ENCODE data around the gene PTPRN2. TPM values are rescaled to one million over a fixed set of nuclear protein-coding genes. Genes with fewer than 3 reads are reported as not detected.

Gene PTPRN2
- total and polyA plus RNA-seq, 7 donors = 0.47 to 0.82 (median 0.51) TPM

GRCh38 chr7:157547102-157547501 is 1040.5 kb downstream of the PTPRN2 start:
- Histone ChIP-seq H3K27me3 (ENCODE audit: insufficient read depth in 3 of 3, low read length in 2 of 3) (no peaks in the 10 kb centered on the region), H3K4me1 (no peaks in the 10 kb centered on the region), H3K36me3 (ENCODE audit: insufficient read depth in 1 of 2, low read depth in 1 of 2) (no peaks in the 10 kb centered on the region), H3K9me3 (no peaks in the 10 kb centered on the region), H3K27ac (no peak overlapping the region), H3K4me3 (no peak overlapping the region)
- intact Hi-C loops (cut with DNase I) = no loop called here
- TF ChIP-seq CTCF (IDR thresholded peaks at IDR 0.05) = no peak
- DNase-seq = no peak
- ATAC-seq = no peak
- WGBS, 3 donors = 67 to 80% (median 72%) methylated on average over 7 of the region's 7 CpGs

- Histone ChIP-seq H3K9me3 (no peaks in the 10 kb centered on the region), H3K4me1 (no peaks in the 10 kb centered on the region), H3K36me3 (ENCODE audit: insufficient read depth in 1 of 2, low read depth in 1 of 2) (no peaks in the 10 kb centered on the region), H3K27me3 (ENCODE audit: insufficient read depth in 3 of 3, low read length in 2 of 3) (peaks cover 0 to 2% (median 0%) of the 10 kb centered on the region in 3 donors), H3K4me3 (no peak overlapping the region), H3K27ac (no peak overlapping the region)
- no peak for DNase-seq
- no peak for TF ChIP-seq CTCF (IDR thresholded peaks at IDR 0.05)
- no peak for ATAC-seq
- WGBS, 3 donors = 84 to 88% (median 85%) methylated on average over 17 of the region's 17 CpGs
- intact Hi-C loops (cut with DNase I) = no loop called here
Observed at GRCh38 chr7:157545681-157546060, 1042.0 kb downstream of the PTPRN2 start.

- intact Hi-C loops (cut with DNase I) = no loop called here
- WGBS, 3 donors = 87 to 89% (median 88%) methylated on average over 17 of the region's 17 CpGs
- TF ChIP-seq CTCF (IDR thresholded peaks at IDR 0.05) = no peak
- Histone ChIP-seq H3K27ac (no peak overlapping the region), H3K9me3 (no peaks in the 10 kb centered on the region), H3K4me3 (no peak overlapping the region), H3K27me3 (ENCODE audit: insufficient read depth in 3 of 3, low read length in 2 of 3) (peaks cover 0 to 2% (median 0%) of the 10 kb centered on the region in 3 donors), H3K4me1 (no peaks in the 10 kb centered on the region), H3K36me3 (ENCODE audit: insufficient read depth in 1 of 2, low read depth in 1 of 2) (no peaks in the 10 kb centered on the region)
- peak in 1 of 2 donors; percentile 18 for DNase-seq
- no peak for ATAC-seq
Observed at GRCh38 chr7:157544980-157545680, 1042.5 kb downstream of the PTPRN2 start.

- Histone ChIP-seq H3K4me1 (no peaks in the 10 kb centered on the region), H3K27ac (no peak overlapping the region), H3K36me3 (ENCODE audit: insufficient read depth in 1 of 2, low read depth in 1 of 2) (no peaks in the 10 kb centered on the region), H3K9me3 (no peaks in the 10 kb centered on the region), H3K4me3 (no peak overlapping the region), H3K27me3 (ENCODE audit: insufficient read depth in 3 of 3, low read length in 2 of 3) (peaks cover 0 to 2% (median 2%) of the 10 kb centered on the region in 3 donors)
- intact Hi-C loops (cut with DNase I) = no loop called here
- DNase-seq = peak in 1 of 2 donors; percentile 48
- no peak for ATAC-seq
- 73 to 78% (median 75%) methylated on average over 19 of the region's 19 CpGs for WGBS, 3 donors
- TF ChIP-seq CTCF (IDR thresholded peaks at IDR 0.05) = no peak
Observed at GRCh38 chr7:157544226-157544625, 1043.4 kb downstream of the PTPRN2 start.

GRCh38 chr7:157543791-157544190 is 1043.8 kb downstream of the PTPRN2 start:
- no peak for TF ChIP-seq CTCF (IDR thresholded peaks at IDR 0.05)
- WGBS, 3 donors = 87 to 91% (median 87%) methylated on average over 12 of the region's 12 CpGs

More at GRCh38 chr7:157543791-157544190, 1043.8 kb downstream of the PTPRN2 start:
- ATAC-seq (no peak), DNase-seq (peak in 1 of 2 donors; percentile 5)
- Histone ChIP-seq H3K36me3 (ENCODE audit: insufficient read depth in 1 of 2, low read depth in 1 of 2) (no peaks in the 10 kb centered on the region), H3K9me3 (no peaks in the 10 kb centered on the region), H3K27ac (no peak overlapping the region), H3K4me1 (no peaks in the 10 kb centered on the region), H3K27me3 (ENCODE audit: insufficient read depth in 3 of 3, low read length in 2 of 3) (peaks cover 0 to 5% (median 2%) of the 10 kb centered on the region in 3 donors), H3K4me3 (no peak overlapping the region)
- intact Hi-C loops (cut with DNase I) = no loop called here

All from psoas muscle (tissue), 8 donors.